Activated CD4-positive, alpha-beta T cell treated with anti-CD3 and anti-CD28 coated beads for 1 hour (primary cell): Measurements from ENCODE around the gene LRPPRC.
"Not testable (repeated sequence)": the region's sequence is repeated elsewhere in the genome, so short reads cannot be mapped to it uniquely, and the experiment has no call there.

ENCODE experiments used
- DNase-seq: peaks from one replicate; pipeline ENCODE4 v3.0.0-alpha.2; 2020

Gene LRPPRC

GRCh38 chr2:43977677-43978375 is 18.0 kb downstream of the LRPPRC start:
- no peak for DNase-seq

- no peak for DNase-seq
Measured at GRCh38 chr2:43960921-43961320, 34.9 kb downstream of the LRPPRC start.

GRCh38 chr2:43958397-43959275 is 37.2 kb downstream of the LRPPRC start:
- no peak for DNase-seq

- DNase-seq: no peak
Measured at GRCh38 chr2:43950383-43951008, 45.3 kb downstream of the LRPPRC start.

- no peak for DNase-seq
Measured at GRCh38 chr2:43948370-43948769, 47.4 kb downstream of the LRPPRC start.

GRCh38 chr2:43946685-43947084 is 49.1 kb downstream of the LRPPRC start:
- DNase-seq: no peak

GRCh38 chr2:43945439-43945838 is 50.4 kb downstream of the LRPPRC start:
- DNase-seq: no peak

- no peak for DNase-seq
Measured at GRCh38 chr2:43944915-43945314, 50.9 kb downstream of the LRPPRC start.

GRCh38 chr2:43943809-43944452 is 51.9 kb downstream of the LRPPRC start:
- no peak for DNase-seq

- no peak for DNase-seq
Measured at GRCh38 chr2:43943323-43943722, 52.5 kb downstream of the LRPPRC start.

- no peak for DNase-seq
Measured at GRCh38 chr2:43942881-43943280, 52.9 kb downstream of the LRPPRC start.

GRCh38 chr2:43941966-43942365 is 53.8 kb downstream of the LRPPRC start:
- DNase-seq: no peak

- DNase-seq: no peak
Measured at GRCh38 chr2:43941359-43941758, 54.4 kb downstream of the LRPPRC start.

- no peak for DNase-seq
Measured at GRCh38 chr2:43939695-43940256, 56.0 kb downstream of the LRPPRC start.

GRCh38 chr2:43937269-43937820 is 58.4 kb downstream of the LRPPRC start:
- no peak for DNase-seq

- DNase-seq: no peak
Measured at GRCh38 chr2:43934567-43934966, 61.2 kb downstream of the LRPPRC start.

- no peak for DNase-seq
Measured at GRCh38 chr2:43931293-43931692, 64.5 kb downstream of the LRPPRC start.

GRCh38 chr2:43927442-43927841 is 68.3 kb downstream of the LRPPRC start:
- DNase-seq: no peak

GRCh38 chr2:43925431-43925830 is 70.4 kb downstream of the LRPPRC start:
- no peak for DNase-seq

GRCh38 chr2:43924463-43924862 is 71.3 kb downstream of the LRPPRC start:
- DNase-seq: no peak

GRCh38 chr2:43911136-43911790 is 84.5 kb downstream of the LRPPRC start:
- not testable (repeated sequence) for DNase-seq
